ENCODE results near the gene AFTPH. TPM values are rescaled to one million over a fixed set of nuclear protein-coding genes. Genes with fewer than 3 reads are reported as not detected.

The AFTPH gene
- total RNA-seq, 1 experiment from 2014 or later: 40.5 TPM

- no peaks in the 10 kb centered on the region for H3K27me3 ChIP-seq (ENCODE audit: insufficient read depth, low read depth)
- peaks cover 21% of the 10 kb centered on the region for H3K4me1 ChIP-seq (replicated peaks; ENCODE audit: insufficient read depth)
- no peaks in the 10 kb centered on the region for H3K79me2 ChIP-seq (ENCODE audit: low read depth)
- H3K4me2 ChIP-seq: no peak overlapping the region
- no peak overlapping the region for H2AFZ ChIP-seq
- ChIA-PET POLR2A (ENCODE audit: unreplicated experiment) (interaction anchor here (0.5 to 0.7 kb wide), 2 partner anchors 42 to 188 kb away, joined by 3 to 4 read pairs; no protein-coding TSS in a partner anchor), CTCF (no interaction called here)
- no peak overlapping the region for H3K4me3 ChIP-seq
- H3K36me3 ChIP-seq (ENCODE audit: low read depth): no peaks in the 10 kb centered on the region
- no peaks in the 10 kb centered on the region for H4K20me1 ChIP-seq (ENCODE audit: insufficient read depth)
- H3K27ac ChIP-seq: no peak overlapping the region
- DNase-seq: no peak
- H3K9me3 ChIP-seq (ENCODE audit: insufficient read depth, low read depth): no peaks in the 10 kb centered on the region
- TF ChIP-seq EZH2 (IDR thresholded peaks at IDR 0.05; ENCODE audit: low read depth) (no peak), CTCF (conservative IDR thresholded peaks at IDR 0.05) (no peak)
- no TSS peak for BruUV-seq (replicated peaks)
- peaks cover 11% of the 10 kb centered on the region; the same call in 1 of the 2 replicates for H3F3A ChIP-seq (ENCODE audit: insufficient read depth, low read depth)
- intact Hi-C loops (cut with micrococcal nuclease; ENCODE audit: unreplicated experiment): no loop called here
- H3K9me2 ChIP-seq (ENCODE audit: insufficient read depth): no peaks in the 10 kb centered on the region
Observed at GRCh38 chr2:64515086-64515485, 9.0 kb upstream of the AFTPH start.

GRCh38 chr2:64516651-64517510 lies 7.2 kb upstream of the AFTPH start:
- CTCF ChIA-PET: no interaction called here
- peak overlapping the region; percentile 9; the same call in 1 of the 2 replicates for H2AFZ ChIP-seq
- no peaks in the 10 kb centered on the region for H3K27me3 ChIP-seq (ENCODE audit: insufficient read depth, low read depth)
- peaks cover 21% of the 10 kb centered on the region for H3K4me1 ChIP-seq (replicated peaks; ENCODE audit: insufficient read depth)
- POLR2A ChIA-PET (ENCODE audit: unreplicated experiment): interaction anchor here (0.5 kb wide), 1 partner anchor 489 kb away, joined by 4 read pairs; no protein-coding TSS in a partner anchor
- no peaks in the 10 kb centered on the region for H3K9me2 ChIP-seq (ENCODE audit: insufficient read depth)
- no peaks in the 10 kb centered on the region for H4K20me1 ChIP-seq (ENCODE audit: insufficient read depth)
- TF ChIP-seq CTCF (conservative IDR thresholded peaks at IDR 0.05) (no peak), EZH2 (IDR thresholded peaks at IDR 0.05; ENCODE audit: low read depth) (no peak)
- H3K4me3 ChIP-seq: no peak overlapping the region
- peak in 1 of 2 experiments; percentile 84 for DNase-seq
- intact Hi-C loops (cut with micrococcal nuclease; ENCODE audit: unreplicated experiment): no loop called here
- H3K36me3 ChIP-seq (ENCODE audit: low read depth): no peaks in the 10 kb centered on the region
- no peak overlapping the region for H3K27ac ChIP-seq
- BruUV-seq (replicated peaks): no TSS peak
- no peaks in the 10 kb centered on the region for H3K79me2 ChIP-seq (ENCODE audit: low read depth)
- peak overlapping the region; percentile 54 for H3K4me2 ChIP-seq
- H3F3A ChIP-seq (ENCODE audit: insufficient read depth, low read depth): peaks cover 11% of the 10 kb centered on the region; the same call in 1 of the 2 replicates
- H3K9me3 ChIP-seq (ENCODE audit: insufficient read depth, low read depth): no peaks in the 10 kb centered on the region

GRCh38 chr2:64517511-64517884 lies 6.6 kb upstream of the AFTPH start:
- no peak for TF ChIP-seq EZH2 (IDR thresholded peaks at IDR 0.05; ENCODE audit: low read depth)
- TF ChIP-seq CTCF (conservative IDR thresholded peaks at IDR 0.05): no peak
- Histone ChIP-seq H3K27me3 (ENCODE audit: insufficient read depth, low read depth) (no peaks in the 10 kb centered on the region), H3K9me2 (ENCODE audit: insufficient read depth) (no peaks in the 10 kb centered on the region), H3K79me2 (ENCODE audit: low read depth) (no peaks in the 10 kb centered on the region), H3K36me3 (ENCODE audit: low read depth) (no peaks in the 10 kb centered on the region), H3K9me3 (ENCODE audit: insufficient read depth, low read depth) (no peaks in the 10 kb centered on the region), H3F3A (ENCODE audit: insufficient read depth, low read depth) (peaks cover 11% of the 10 kb centered on the region; the same call in 1 of the 2 replicates), H4K20me1 (ENCODE audit: insufficient read depth) (no peaks in the 10 kb centered on the region), H2AFZ (no peak overlapping the region), H3K4me1 (replicated peaks; ENCODE audit: insufficient read depth) (peaks cover 25% of the 10 kb centered on the region), H3K4me2 (no peak overlapping the region), H3K27ac (no peak overlapping the region), H3K4me3 (no peak overlapping the region)
- intact Hi-C loops (cut with micrococcal nuclease; ENCODE audit: unreplicated experiment): no loop called here
- ChIA-PET POLR2A (ENCODE audit: unreplicated experiment) (no interaction called here), CTCF (no interaction called here)
- no peak for DNase-seq
- BruUV-seq (replicated peaks): no TSS peak
